ENCODE data around the gene SDHAF4. TPM values are rescaled to one million over a fixed set of nuclear protein-coding genes. Genes with fewer than 3 reads are reported as not detected.

SDHAF4 gene
- total and polyA plus RNA-seq, 2 donors (not counting 3 experiments of a cell fraction or from before 2014, with no cell fraction given), result 3.6 to 8.6 TPM

DNA sequence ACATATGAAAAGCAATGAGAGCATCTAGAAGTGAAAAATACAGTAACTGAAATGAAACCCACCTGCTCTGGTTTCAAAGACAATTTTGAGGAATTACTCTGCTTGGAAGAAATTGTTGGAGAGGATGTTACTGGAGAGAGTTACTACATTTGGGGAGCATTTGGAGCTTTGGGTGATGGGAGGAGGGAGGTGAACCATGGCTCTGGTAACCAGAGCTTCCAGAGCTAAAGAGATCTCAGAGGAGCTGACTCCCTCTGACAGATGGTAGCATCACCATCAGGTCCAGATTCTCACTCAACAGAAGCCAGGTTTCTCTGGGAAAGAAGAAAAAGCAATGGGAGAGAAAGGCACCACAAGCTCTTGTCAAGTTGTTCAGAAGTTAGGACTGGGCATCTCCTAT is 58.7 kb downstream of the SDHAF4 start:
- H3K9me3 ChIP-seq (replicated peaks; ENCODE audit: control insufficient read depth, insufficient read depth, low read length), result no peaks in the 10 kb centered on the region
- FAIRE-seq (no peak), DNase-seq (ENCODE audit: low read depth, low spot score) (no peak)
- no peaks in the 10 kb centered on the region for H4K20me1 ChIP-seq (replicated peaks; ENCODE audit: control insufficient read depth, extremely low read depth, insufficient read depth, low read length)
- no peaks in the 10 kb centered on the region for H3K27me3 ChIP-seq (ENCODE audit: control insufficient read depth in 2 of 2, insufficient read depth in 2 of 2, low read length in 2 of 2)
- H3K9ac ChIP-seq (replicated peaks; ENCODE audit: extremely low read depth, insufficient read depth, low read length), result no peak overlapping the region
- H3K4me1 ChIP-seq (ENCODE audit: control insufficient read depth, extremely low read depth, insufficient read depth, low read length), result no peaks in the 10 kb centered on the region
- no peaks in the 10 kb centered on the region for H3K36me3 ChIP-seq (ENCODE audit: control insufficient read depth in 2 of 2, extremely low read depth in 1 of 2, insufficient read depth in 2 of 2, low read length in 2 of 2)
- no peak overlapping the region for H3K4me3 ChIP-seq (replicated peaks in 1 of 3; ENCODE audit: insufficient read depth in 1 of 3, low read depth in 1 of 3, low read length in 3 of 3)
- ChIA-PET POLR2A (no interaction called here), CTCF (no interaction called here)
- H3K4me2 ChIP-seq (ENCODE audit: insufficient read depth, low read length), result no peak overlapping the region
- dilution Hi-C loops (cut with MboI; ENCODE audit: extremely low pct_ligation_motif_present, low sequenced_read_pairs), result no loop called here
- no peak overlapping the region for H3K27ac ChIP-seq (ENCODE audit: insufficient read depth, low read depth, low read length)
- H2AFZ ChIP-seq (ENCODE audit: low read depth, low read length), result no peak overlapping the region
- H3K79me2 ChIP-seq (ENCODE audit: control insufficient read depth, insufficient read depth, low read length), result no peaks in the 10 kb centered on the region
- no peak for TF ChIP-seq MYC (IDR thresholded peaks at IDR 0.05; ENCODE audit: low read depth, low read length)
- TF ChIP-seq POLR2A (IDR thresholded peaks at IDR 0.05; ENCODE audit: low read depth, low read length), result no peak
- TF ChIP-seq, protein P1, sequence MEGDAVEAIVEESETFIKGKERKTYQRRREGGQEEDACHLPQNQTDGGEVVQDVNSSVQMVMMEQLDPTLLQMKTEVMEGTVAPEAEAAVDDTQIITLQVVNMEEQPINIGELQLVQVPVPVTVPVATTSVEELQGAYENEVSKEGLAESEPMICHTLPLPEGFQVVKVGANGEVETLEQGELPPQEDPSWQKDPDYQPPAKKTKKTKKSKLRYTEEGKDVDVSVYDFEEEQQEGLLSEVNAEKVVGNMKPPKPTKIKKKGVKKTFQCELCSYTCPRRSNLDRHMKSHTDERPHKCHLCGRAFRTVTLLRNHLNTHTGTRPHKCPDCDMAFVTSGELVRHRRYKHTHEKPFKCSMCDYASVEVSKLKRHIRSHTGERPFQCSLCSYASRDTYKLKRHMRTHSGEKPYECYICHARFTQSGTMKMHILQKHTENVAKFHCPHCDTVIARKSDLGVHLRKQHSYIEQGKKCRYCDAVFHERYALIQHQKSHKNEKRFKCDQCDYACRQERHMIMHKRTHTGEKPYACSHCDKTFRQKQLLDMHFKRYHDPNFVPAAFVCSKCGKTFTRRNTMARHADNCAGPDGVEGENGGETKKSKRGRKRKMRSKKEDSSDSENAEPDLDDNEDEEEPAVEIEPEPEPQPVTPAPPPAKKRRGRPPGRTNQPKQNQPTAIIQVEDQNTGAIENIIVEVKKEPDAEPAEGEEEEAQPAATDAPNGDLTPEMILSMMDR (IDR thresholded peaks at IDR 0.05; ENCODE audit: extremely low read depth in 1 of 2, insufficient read depth in 1 of 2, low read depth in 1 of 2, low read length in 2 of 2), result no peak
- TF ChIP-seq GATA2 (IDR thresholded peaks at IDR 0.05; ENCODE audit: insufficient read depth, insufficient read length, low read depth, low read length), result no peak
- no peak for TF ChIP-seq FOS (IDR thresholded peaks at IDR 0.05; ENCODE audit: borderline replicate concordance, insufficient read depth, low read length)
- TF ChIP-seq POLR2AphosphoS5 (IDR thresholded peaks at IDR 0.05; ENCODE audit: insufficient read depth, low read depth, low read length), result no peak
- TF ChIP-seq, protein P2, sequence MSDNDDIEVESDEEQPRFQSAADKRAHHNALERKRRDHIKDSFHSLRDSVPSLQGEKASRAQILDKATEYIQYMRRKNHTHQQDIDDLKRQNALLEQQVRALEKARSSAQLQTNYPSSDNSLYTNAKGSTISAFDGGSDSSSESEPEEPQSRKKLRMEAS (IDR thresholded peaks at IDR 0.05; ENCODE audit: insufficient read depth, insufficient read length), result no peak
- no peak for TF ChIP-seq EZH2 (IDR thresholded peaks at IDR 0.05; ENCODE audit: borderline replicate concordance, low read depth, low read length, severe bottlenecking)
- TF ChIP-seq JUN (IDR thresholded peaks at IDR 0.05; ENCODE audit: borderline replicate concordance, insufficient read depth, insufficient read length, low read depth), result no peak
- intact Hi-C loops (cut with micrococcal nuclease), result no loop called here
- BruUV-seq (replicated peaks), result no TSS peak
- H3K9me1 ChIP-seq (replicated peaks; ENCODE audit: control insufficient read depth, extremely low read depth, insufficient read depth, low read length), result no peaks in the 10 kb centered on the region

Measured in endothelial cell of umbilical vein (primary cell).